Tibial nerve (tissue), 4 donors: ENCODE data around the gene SFXN3. TPM values are rescaled to one million over a fixed set of nuclear protein-coding genes. Genes with fewer than 3 reads are reported as not detected.

Experiments used
- DNase-seq, 2 donors: peaks; one replicate each; pipeline ENCODE4 v3.0.0-alpha.2; 2019; ENCODE audit warnings: low spot score in 2 of 2
- H3K27ac ChIP-seq, 4 donors: fragments of 200-600 bp; sonication (generic) in 3 of 4; one replicate each; pipeline ENCODE4 v1.5.1; 2017 to 2019; ENCODE audit warnings: mild to moderate bottlenecking in 1 of 4
- H3K27me3 ChIP-seq, 2 donors: fragments of 200-600 bp; sonication (generic) in 1 of 2; one replicate each; pipeline versions ENCODE4 v1.5.1 to v1.6.0; 2017 to 2019
- H3K36me3 ChIP-seq, 3 donors: fragments of 200-600 bp; sonication (generic); one replicate each; pipeline ENCODE4 v1.5.1; 2018 to 2019
- H3K4me1 ChIP-seq, 4 donors: fragments of 200-600 bp; sonication (generic) in 3 of 4; one replicate each; pipeline ENCODE4 v1.5.1; 2017 to 2019
- H3K4me3 ChIP-seq, 4 donors: fragments of 200-600 bp; sonication (generic) in 3 of 4; one replicate each; pipeline ENCODE4 v1.5.1; 2017 to 2019; ENCODE audit warnings: mild to moderate bottlenecking in 1 of 4, moderate library complexity in 1 of 4
- H3K9me3 ChIP-seq, 4 donors: fragments of 200-600 bp; sonication (generic) in 3 of 4; one replicate each; pipeline ENCODE4 v1.5.1; 2017 to 2019
- CTCF ChIP-seq, 5 experiments: fragments of 200-600 bp in 3 of 5; fragments of 450-650 bp in 2 of 5; sonication (generic) in 3 of 5; IDR thresholded peaks; one replicate each; pipeline ENCODE4 v1.5.1; 2016 to 2019; ENCODE audit warnings: antibody characterized with exemption in 5 of 5, mild to moderate bottlenecking in 3 of 5, moderate library complexity in 2 of 5
- EP300 ChIP-seq, 2 donors: sonication (generic); formaldehyde crosslinking; IDR thresholded peaks; one replicate each; pipeline ENCODE4 v1.6.1; 2017; ENCODE audit warnings: antibody characterized with exemption in 2 of 2, mild to moderate bottlenecking in 1 of 2
- POLR2A ChIP-seq, 2 donors: fragments of 450-650 bp; IDR thresholded peaks; one replicate each; pipeline ENCODE4 v1.6.1; 2017; ENCODE audit warnings: antibody characterized with exemption in 2 of 2, mild to moderate bottlenecking in 2 of 2, moderate library complexity in 2 of 2
- WGBS, 2 donors: methylation state at CpG; one replicate each; pipeline ENCODE4 v1.1.5; 2018; 5-methylcytosine and 5-hydroxymethylcytosine counted together
- total RNA-seq, 4 donors: library from RNA; depleted of rRNA; stranded (reverse); fragments of >200 nt; gene quantifications; one replicate each; pipeline ENCODE4 v1.1.0, GENCODE V29; 2016

SFXN3 gene
- total RNA-seq, 4 donors from 2014 or later = 77.4 to 181 (median 106) TPM

- Histone ChIP-seq H3K4me3 (no peak overlapping the region), H3K4me1 (peaks cover 0 to 33% (median 17%) of the 10 kb centered on the region in 4 donors), H3K9me3 (no peaks in the 10 kb centered on the region), H3K27ac (no peak overlapping the region), H3K27me3 (peaks cover 0 to 30% of the 10 kb centered on the region in 2 donors), H3K36me3 (no peaks in the 10 kb centered on the region)
- no peak for TF ChIP-seq EP300 (IDR thresholded peaks at IDR 0.05)
- no peak for TF ChIP-seq POLR2A (IDR thresholded peaks at IDR 0.05)
- no peak for TF ChIP-seq CTCF (IDR thresholded peaks at IDR 0.05)
- DNase-seq = no peak
- 73 to 87% methylated on average over 5 of the region's 5 CpGs for WGBS, 2 donors
Observed at GRCh38 chr10:101069441-101069840, 38.4 kb downstream of the SFXN3 start.

- Histone ChIP-seq H3K4me1 (peaks cover 0 to 27% (median 17%) of the 10 kb centered on the region in 4 donors), H3K27ac (no peak overlapping the region), H3K9me3 (no peaks in the 10 kb centered on the region), H3K36me3 (no peaks in the 10 kb centered on the region), H3K27me3 (peaks cover 0 to 36% of the 10 kb centered on the region in 2 donors), H3K4me3 (no peak overlapping the region)
- WGBS, 2 donors = 38 to 82% methylated on average over 1 to 3 of the region's 3 CpGs
- TF ChIP-seq POLR2A (IDR thresholded peaks at IDR 0.05) = no peak
- TF ChIP-seq CTCF (IDR thresholded peaks at IDR 0.05) = no peak
- TF ChIP-seq EP300 (IDR thresholded peaks at IDR 0.05) = no peak
- DNase-seq = no peak
Observed at GRCh38 chr10:101070098-101070497, 39.1 kb downstream of the SFXN3 start.

GRCh38 chr10:101071267-101071884, 40.3 kb downstream of the SFXN3 start:
- no peak overlapping the region for H3K4me3 ChIP-seq
- peak in 1 of 2 donors; percentile 31 for DNase-seq
- H3K27ac ChIP-seq = no peak overlapping the region
- peaks cover 0 to 14% (median 12%) of the 10 kb centered on the region in 4 donors for H3K4me1 ChIP-seq
- H3K27me3 ChIP-seq = peaks cover 0 to 49% of the 10 kb centered on the region in 2 donors
- no peaks in the 10 kb centered on the region for H3K36me3 ChIP-seq
- TF ChIP-seq CTCF (IDR thresholded peaks at IDR 0.05) (no peak), POLR2A (IDR thresholded peaks at IDR 0.05) (no peak), EP300 (IDR thresholded peaks at IDR 0.05) (no peak)
- no peaks in the 10 kb centered on the region for H3K9me3 ChIP-seq
- WGBS, 2 donors = 72 to 76% methylated on average over 6 of the region's 6 CpGs

- Histone ChIP-seq H3K27ac (no peak overlapping the region), H3K4me3 (no peak overlapping the region), H3K4me1 (peaks cover 0 to 8% (median 7%) of the 10 kb centered on the region in 4 donors), H3K27me3 (peaks cover 0 to 55% of the 10 kb centered on the region in 2 donors), H3K9me3 (no peaks in the 10 kb centered on the region), H3K36me3 (no peaks in the 10 kb centered on the region)
- no peak for DNase-seq
- 39 to 47% methylated on average over 7 of the region's 7 CpGs for WGBS, 2 donors
- TF ChIP-seq CTCF (IDR thresholded peaks at IDR 0.05) (no peak), EP300 (IDR thresholded peaks at IDR 0.05) (no peak), POLR2A (IDR thresholded peaks at IDR 0.05) (no peak)
Observed at GRCh38 chr10:101071885-101072433, 40.9 kb downstream of the SFXN3 start.

GRCh38 chr10:101072923-101073322, 41.9 kb downstream of the SFXN3 start:
- 61 to 63% methylated on average over 9 of the region's 9 CpGs for WGBS, 2 donors
- Histone ChIP-seq H3K9me3 (no peaks in the 10 kb centered on the region), H3K4me3 (no peak overlapping the region), H3K36me3 (no peaks in the 10 kb centered on the region), H3K4me1 (no peaks in the 10 kb centered on the region), H3K27me3 (peaks cover 0 to 64% of the 10 kb centered on the region in 2 donors), H3K27ac (no peak overlapping the region)
- TF ChIP-seq EP300 (IDR thresholded peaks at IDR 0.05) (no peak), CTCF (IDR thresholded peaks at IDR 0.05) (no peak), POLR2A (IDR thresholded peaks at IDR 0.05) (no peak)
- DNase-seq = no peak
